NCI-H1436 treated with DMSO at 0.1 percent for 48 hours (cell line): ENCODE measurements around the gene COTL1.
"Not testable (repeated sequence)": the region's sequence is repeated elsewhere in the genome, so short reads cannot be mapped to it uniquely, and the experiment has no call there.

Source experiments
- DNase-seq: peaks from one replicate; lab custom pipeline; 2025; lab: John Stamatoyannopoulos, UW

COTL1 gene

DNA sequence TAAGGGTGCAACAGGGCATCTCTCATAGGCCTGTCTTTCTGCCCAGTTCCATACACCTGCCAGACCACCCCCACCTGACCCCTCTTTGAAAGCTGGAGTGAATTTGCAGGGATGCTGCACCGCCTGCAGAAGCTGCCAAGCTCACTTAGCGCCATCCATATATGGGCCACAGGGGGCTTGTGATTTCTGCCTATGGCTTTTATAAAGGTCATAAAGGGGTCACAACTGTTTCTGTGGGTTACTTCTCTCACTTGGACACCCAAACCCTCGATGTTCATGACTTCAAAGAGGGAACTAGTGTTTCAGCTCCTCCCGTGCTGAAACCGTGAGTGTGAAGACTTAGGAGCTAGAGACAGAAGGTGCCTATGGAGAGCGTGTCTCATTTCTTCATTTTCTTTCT, 89.6 kb downstream of the COTL1 start:
- no peak for DNase-seq

- DNase-seq: no peak
These were observed 90.2 kb downstream of the COTL1 start for GRCh38 chr16:84527532-84528269.

DNA sequence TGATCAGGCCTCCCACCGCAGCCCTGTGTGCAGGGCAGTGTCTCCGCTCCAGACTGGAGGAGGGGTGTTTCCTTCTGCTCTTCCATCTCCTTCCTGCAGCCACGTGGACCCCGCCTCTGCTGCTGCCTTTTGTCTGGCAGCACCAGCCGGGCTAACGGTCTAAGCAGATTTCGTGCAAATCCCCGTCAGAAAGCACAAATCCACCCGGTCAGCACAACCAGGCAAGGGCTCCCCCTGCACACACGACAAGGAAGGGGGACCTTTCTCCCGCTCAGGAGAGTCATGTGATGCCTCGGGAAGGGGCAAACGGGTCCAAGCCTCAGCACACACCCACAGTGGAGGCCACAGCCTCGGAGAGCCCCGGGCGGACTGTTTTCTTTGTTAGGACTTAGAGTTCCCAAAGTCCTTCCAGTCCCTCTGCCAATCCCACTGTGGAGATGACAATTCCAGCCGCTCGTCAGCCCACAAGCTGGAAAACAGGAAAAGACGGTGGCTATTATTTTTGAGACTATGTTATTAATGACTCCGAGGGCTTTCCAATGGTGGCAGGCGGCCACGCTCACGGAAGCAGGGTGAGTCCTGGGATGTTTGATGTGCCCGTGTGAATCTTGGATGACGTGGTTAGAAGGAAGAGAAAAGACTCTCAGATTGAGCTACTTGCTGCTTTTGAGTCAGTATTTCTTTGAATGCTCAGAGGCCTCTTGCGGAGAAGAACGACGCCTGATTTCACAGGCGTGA, 90.9 kb downstream of the COTL1 start:
- DNase-seq: no peak

GRCh38 chr16:84524941-84525581, 92.8 kb downstream of the COTL1 start:
- DNase-seq: not testable (repeated sequence)

DNA sequence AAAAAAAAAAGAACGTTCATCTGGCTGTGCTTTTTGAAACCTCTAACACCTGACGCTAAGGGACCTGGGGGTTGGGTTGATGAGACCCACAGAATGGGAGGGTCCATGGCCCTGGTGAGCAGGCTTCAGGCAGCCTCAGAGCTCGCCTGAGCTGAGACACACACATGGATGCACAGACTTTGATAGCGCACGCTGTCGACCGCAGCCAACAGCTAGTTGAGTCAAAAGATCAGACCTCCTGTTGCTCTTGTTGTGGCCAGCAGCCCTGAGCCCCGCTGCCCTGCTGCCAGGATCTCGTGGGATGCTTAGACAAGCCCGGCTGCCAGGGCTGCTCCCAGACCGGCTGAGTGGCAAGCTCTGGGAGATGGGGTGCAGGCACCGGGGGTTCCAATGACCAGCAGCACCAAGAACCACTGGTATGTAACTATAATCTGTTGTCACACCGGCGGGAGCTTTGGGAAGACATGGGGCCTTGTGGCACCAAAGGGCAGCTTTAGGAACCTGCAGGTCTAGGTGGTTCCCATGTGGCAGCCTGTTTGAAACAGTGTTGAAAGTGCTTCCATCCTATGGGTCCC, 93.4 kb downstream of the COTL1 start:
- no peak for DNase-seq

DNA sequence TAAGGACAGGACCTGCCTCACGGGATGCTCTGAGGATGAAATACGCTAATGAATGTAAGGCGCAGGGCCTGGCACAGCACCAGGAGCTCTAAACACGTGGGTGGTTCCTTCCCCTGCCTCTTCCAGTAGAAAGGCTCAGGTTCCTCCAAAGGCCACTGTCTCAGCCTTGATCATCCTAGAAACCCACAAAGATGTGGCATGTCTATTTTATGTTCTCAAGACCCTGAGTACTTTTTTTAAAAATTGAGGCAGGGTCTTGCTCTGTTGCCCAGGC, 96.4 kb downstream of the COTL1 start:
- peak; percentile 67 for DNase-seq

GRCh38 chr16:84520725-84521496, 97.0 kb downstream of the COTL1 start:
- peak; percentile 95 for DNase-seq

GRCh38 chr16:84519855-84520254, 98.0 kb downstream of the COTL1 start:
- DNase-seq: no peak

DNA sequence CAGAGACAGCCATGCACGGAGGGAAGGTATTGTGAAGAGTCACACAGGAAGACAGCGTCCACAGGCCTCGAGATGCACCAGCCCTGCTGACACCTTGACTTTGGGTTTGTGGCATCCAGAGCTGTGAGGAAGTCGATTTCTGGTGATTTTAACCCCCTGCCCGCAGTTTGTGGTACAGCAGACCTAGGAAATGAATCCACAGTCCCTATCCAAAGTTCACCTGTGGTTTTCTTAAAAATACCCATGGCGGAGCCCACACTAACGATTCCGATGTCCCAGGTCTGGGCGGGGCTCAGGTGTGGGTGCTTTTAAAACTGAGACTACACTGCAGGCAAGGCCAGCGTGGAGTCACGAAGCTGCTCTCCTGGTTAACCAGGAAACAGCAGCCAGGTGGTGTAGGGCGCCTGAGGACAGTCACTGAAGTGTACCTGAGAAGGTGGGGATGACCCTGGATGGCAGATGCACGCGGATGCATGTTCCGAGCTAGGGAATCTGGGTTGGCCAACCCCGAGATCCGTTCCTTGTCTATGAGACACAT, 99.0 kb downstream of the COTL1 start:
- no peak for DNase-seq

DNA sequence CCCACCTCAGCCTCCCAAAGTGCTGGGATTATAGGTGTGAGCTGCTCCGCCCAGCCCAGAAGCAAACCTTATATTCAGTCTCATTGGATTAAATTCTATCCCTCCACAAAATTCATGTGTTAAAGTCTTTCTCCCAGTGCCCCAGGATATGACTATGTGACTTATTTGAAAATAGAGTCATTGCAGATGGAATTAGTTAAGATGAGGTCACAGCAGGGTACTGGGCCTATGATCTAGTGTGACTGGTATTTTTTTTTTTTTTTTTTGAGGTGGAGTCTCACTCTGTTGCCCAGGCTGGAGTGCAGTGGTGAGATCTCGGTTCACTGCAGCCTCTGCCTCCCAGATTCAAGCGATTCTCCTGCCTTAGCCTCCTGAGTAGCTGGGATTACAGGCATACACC, 99.7 kb downstream of the COTL1 start:
- DNase-seq: not testable (repeated sequence)

- no peak for DNase-seq
These were observed 100.5 kb downstream of the COTL1 start for GRCh38 chr16:84517366-84517765.
